Medulla oblongata (tissue), 1 donor: ENCODE results near the gene PRSS48.
A peak's percentile ranks its signal among the peaks of the same experiment; 100 is the strongest.
"Not testable (repeated sequence)": the region's sequence is repeated elsewhere in the genome, so short reads cannot be mapped to it uniquely, and the experiment has no call there.

ENCODE experiments used
- DNase-seq: peaks from one replicate; pipeline ENCODE4 v3.0.0-alpha.2; 2015; ENCODE audit errors: extremely low spot score

Gene PRSS48

DNA sequence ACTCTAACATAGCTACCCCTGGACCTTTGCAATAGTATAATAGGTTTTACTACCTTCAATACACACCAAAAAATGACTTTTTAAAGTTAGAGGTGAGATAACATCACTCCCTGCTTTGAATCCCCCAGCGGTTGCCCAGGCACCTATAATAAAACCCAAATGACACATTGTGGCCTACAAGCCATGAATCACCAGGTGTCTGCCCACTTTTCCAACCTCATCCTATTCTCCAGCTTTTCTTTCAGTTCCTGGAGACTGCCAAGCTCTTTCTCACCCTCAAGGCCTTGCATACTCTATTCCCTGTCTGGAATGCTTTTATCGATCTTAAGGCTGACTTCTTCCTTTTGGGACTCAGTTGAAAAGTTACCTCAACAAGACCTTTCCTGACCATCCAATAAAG, 16.4 kb upstream of the PRSS48 start:
- DNase-seq: no peak

DNA sequence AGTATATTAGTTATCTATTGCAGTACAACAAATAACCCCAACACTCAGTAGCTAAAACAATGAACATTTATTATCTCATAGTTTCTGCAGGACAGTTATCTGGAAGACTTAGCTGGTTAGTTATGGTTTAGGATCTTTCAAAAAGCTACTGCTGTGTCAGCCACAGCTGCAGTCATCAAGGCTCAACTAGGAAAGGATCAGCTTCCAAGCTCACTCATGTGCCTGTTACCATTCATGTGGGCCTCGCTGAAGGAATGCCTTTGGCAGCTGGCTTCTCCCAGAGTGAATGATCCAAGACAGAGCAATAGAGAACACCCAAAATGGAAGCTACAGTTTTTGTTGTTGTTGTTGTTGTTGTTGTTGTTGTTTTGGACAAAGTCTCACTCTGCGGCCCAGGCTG, 13.5 kb upstream of the PRSS48 start:
- DNase-seq: no peak

DNA sequence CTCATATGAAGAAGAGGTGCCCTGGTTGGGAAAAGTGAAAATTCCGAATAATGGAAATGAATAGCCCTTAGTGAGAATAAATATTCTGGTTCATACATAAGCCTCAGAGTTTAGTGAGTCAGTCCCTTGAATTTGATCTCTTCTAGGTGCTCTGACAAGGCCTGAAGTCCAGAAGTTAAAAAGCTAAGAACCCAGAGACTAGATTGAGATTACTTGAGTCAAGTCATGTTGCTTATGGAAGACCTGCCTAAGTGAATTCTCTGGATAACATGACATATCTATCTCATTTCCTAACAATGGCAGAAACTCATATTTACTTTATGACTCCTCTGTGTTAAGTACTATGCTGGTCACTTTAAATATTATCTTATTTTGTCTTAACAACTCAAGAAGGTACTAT, 10.5 kb upstream of the PRSS48 start:
- DNase-seq: no peak

DNA sequence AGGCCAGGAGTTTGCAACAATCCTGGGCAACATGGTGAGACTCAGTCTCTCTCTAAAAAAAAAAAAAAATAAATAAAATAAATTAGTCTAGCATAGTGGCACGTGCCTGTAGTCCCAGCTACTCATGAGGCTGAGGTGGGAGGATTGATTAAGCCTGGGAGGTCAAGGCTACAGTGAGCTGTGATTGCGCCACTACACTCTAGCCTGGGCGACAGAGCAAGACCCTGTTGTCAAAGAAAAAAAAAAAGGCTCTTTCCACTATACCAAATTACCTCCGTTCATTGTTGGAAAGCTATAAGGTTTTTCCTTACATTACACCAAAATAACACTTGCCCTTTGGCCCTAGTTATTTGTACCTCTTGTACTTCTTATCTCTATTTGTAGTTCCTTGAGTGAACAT, 9.9 kb upstream of the PRSS48 start:
- no peak for DNase-seq

DNA sequence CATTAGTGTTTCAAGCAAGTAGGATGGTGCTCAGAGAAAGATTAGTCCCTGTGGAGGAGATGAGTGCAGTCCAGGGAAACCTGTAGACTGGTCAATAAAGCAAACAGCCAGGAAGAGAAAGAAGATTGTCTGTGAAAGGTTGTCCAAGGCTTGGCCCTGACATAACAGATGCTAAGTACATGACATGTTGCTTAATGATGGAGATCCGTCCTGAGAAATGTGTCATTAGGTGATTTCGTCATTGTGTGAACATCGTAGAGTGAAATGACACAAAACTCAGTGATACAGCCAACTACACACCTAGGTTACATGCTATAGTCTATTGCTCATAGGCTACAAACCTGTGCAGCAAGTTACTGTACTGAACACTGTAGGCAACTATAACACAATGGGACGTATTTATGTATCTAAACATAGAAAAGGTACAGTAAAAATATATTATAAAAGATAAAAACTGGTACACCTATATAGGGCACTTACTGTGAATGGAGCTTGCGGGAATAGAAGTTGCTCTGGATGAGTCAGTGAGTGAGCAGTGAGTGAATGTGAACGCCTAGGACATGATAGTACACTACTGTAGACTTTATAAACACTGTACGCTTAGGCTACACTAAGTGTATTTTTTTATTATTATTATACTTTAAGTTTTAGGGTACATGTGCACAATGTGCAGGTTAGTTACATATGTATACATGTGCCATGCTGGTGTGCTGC, 9.0 kb upstream of the PRSS48 start:
- no peak for DNase-seq

DNA sequence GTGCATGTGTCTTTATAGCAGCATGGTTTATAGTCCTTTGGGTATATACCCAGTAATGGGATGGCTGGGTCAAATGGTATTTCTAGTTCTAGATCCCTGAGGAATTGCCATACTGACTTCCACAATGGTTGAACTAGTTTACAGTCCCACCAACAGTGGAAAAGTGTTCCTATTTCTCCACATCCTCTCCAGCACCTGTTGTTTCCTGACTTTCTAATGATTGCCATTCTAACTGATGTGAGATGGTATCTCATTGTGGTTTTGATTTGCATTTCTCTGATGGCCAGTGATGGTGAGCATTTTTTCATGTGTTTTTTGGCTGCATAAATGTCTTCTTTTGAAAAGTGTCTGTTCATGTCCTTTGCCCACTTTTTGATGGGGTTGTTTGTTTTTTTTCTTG, 8.1 kb upstream of the PRSS48 start:
- not testable (repeated sequence) for DNase-seq

DNA sequence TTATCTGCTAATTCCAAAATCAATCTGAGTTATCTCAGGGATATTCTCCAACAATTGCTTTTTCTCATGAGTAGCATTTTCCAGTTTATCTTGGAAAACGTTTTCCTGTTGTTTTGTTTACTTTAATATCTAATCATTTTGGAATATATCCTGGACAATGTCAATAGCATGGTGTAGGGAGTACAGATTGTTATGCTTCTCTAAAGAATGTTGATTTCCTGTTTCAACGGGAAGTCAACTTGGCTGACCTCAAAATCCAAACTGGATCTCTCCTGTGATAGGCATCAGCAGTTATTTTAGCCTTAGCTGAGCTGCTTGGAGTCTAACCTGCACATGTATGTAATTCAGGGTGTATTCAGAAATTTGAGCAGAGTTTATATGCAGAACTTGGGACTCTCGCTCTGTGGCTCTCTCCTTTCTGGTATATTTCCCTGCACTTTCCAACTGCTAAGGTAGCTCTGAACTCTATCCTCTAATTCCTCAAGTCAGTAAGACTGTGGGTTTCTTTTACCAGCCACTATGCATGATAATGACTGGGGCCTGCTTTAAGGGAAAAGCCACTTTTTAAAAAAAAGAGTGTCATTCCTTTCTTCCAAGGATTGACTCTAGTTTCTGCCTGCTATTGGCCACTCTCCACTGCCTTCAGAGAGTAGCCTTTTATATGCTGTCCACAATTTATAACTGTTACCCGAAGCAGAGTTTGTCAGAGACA, 7.7 kb downstream of the PRSS48 start:
- DNase-seq: no peak

DNA sequence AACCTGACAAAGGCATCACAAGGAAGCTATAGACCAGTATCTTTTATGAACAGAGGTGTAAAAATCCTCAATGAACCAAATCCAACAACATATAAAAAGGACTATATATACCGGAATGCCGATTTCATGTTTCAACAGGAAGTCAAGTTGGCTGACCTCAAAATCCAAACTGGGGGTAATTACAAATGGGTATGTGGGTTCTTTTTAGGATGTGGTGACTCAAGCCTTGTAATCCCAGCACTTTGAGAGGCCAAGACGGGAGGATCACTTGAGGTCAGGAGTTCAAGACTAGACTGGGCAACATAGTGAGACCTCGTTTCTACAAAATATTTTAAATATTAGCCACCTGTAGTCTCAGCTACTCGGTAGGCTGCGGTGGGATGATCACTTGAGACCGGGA, 10.4 kb downstream of the PRSS48 start:
- DNase-seq: no peak

DNA sequence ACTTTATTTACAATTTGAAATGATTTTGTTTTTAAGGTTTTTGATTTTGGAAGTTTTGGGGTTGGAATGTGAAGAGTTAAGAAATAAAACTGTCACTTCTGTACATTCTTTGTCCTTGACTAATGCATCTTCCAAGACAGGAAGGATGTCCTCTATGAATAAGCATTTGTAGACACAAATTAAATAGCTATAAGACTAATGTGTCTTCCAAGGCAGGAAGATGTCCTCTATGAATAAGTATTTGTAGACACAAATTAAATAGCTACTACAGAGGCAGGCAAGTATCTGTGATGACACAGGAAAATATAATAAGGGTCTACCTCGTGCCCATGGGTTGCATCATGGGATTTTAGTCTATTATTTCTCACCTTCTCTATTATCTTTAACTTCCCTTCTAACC, 14.5 kb downstream of the PRSS48 start:
- DNase-seq: no peak

DNA sequence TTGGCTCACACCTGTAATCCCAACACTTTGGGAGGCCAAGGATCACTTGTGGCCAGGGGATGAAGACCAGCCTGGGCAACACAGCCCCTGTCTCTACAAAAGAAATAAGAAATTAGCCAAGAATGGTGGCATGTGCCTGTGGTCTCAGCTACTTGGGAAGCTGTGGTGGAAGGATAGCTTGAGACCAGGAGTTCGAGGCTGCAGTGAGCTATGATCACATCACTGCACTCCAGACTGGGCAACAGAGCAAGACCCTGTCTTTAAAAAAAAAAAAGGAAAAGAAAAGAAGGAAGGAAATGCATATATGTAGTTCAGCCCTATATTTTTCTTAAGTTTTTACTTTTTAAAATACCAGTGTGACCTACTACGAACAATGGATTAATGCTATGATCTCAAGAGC, 15.1 kb downstream of the PRSS48 start:
- DNase-seq: no peak

DNA sequence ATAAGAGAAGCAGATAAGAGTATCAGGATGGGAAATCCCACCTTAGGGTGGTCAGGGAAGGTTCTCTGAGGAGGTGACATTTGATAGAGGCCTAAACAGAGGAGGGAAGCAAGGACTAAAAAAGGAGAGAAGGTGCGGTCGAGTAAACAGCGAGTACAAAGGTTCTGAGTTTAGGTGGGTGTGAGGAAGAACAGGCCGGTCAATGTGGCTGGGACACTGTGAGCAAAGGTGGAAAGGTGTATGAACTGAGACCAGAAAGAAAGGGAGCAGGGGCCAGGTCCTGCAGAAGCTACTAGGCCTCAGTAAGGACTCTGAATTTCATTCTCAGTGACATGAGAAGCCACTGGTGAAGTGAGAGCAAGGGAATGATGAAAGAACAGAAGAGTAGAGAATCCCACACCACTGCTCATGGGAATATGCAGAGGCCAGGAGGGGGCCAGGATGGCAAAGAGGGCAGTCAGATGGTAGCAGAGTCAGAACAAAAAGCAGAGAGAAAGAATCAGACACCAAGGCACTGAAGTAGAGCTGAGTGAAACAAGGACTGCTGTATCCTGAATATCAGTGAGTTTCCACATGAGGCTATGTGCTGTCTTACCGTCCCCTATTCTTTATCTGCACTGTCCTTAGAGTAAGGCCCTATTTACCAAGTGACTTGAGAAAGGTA, 18.0 kb downstream of the PRSS48 start:
- DNase-seq: no peak

DNA sequence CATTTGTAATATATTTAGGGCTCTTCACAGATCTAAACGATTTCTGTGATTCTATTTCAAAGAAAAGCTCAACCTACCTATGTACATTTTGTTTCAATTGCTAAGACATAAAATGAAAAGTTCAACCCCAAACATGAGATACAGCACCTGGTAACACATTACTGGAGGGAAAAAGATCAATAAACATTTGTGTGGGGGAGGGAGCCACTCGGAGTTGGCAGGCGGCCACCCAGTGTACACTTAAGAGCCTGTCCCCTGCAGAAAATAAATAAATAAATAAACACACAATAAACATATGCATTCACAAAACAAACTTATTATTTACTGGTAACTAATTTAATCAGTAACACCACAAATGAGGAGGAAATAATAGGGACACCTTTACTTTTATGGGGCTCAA, 19.3 kb downstream of the PRSS48 start:
- no peak for DNase-seq

DNA sequence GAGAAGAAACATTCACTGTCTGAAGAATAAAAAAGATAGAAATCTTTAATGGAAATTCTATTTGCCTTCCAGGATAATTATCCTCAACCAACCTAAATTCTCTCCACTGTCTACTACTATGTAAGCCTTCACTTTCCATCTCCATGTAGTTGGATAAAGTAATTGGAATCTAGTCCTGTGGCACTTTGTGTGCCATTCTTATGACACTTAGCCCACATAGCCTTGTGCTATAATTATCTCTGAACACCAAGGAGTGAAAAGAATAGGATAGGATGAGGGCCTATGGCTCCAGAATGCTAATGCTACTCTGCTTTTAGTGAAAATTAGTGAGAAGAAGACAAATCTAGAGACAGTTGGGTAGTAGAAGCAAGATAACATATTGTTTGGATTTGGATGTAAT, 20.2 kb downstream of the PRSS48 start:
- DNase-seq: no peak

DNA sequence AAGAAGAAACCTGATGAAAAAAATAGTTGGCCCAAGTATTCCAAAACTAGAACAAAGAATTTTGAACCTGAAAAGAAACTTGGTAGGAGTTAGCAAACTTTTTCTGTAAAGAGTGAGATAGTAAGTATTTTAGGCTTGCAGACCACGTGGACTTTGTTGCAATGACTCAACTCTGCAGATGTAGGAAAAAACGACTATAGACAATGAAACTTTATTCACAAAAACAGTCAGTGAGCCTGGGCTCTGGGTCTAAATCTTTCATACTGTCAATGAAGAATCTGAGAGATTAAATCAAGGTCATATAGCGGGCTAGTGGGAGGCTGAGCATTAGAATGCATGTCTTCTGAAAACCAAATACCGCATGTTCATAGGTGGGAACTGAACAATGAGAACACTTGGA, 25.5 kb downstream of the PRSS48 start:
- peak; percentile 48 for DNase-seq

DNA sequence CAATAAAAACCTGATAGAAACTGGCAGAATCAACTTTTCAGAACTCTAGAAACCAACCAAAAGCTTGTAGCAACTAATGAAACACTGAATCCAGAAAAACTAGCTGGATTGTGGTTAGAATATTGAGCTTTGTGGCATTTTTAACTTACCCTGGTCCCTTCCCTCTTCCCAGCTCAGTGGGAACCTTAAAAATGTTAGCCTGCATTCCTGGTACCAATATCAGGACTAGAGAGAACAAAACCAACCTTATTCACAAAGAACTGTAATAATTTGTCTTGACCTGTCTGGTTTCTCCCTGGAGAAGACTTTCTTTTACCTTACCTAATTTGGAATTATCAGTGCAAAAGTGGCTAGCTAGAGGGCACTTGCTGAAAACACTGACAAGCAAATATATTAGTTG, 27.3 kb downstream of the PRSS48 start:
- no peak for DNase-seq

DNA sequence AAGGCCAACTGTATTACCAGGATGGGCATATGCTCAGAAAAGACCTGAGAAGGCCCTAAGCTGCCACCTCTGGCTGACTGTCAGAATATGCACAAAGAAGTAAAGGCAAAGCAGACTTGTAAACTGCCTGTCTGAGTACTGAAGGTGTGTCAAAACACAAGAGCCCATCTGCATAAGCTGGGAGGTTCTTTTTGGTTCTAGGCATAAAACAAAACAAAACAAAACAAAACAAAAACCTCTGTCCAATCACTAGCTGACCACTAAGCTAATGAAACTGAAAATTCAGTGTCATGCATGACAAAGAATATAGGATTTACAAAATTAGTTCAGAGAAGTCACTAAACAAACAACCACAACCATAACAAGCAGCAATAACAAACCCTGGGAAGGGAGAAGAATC, 27.8 kb downstream of the PRSS48 start:
- DNase-seq: no peak

DNA sequence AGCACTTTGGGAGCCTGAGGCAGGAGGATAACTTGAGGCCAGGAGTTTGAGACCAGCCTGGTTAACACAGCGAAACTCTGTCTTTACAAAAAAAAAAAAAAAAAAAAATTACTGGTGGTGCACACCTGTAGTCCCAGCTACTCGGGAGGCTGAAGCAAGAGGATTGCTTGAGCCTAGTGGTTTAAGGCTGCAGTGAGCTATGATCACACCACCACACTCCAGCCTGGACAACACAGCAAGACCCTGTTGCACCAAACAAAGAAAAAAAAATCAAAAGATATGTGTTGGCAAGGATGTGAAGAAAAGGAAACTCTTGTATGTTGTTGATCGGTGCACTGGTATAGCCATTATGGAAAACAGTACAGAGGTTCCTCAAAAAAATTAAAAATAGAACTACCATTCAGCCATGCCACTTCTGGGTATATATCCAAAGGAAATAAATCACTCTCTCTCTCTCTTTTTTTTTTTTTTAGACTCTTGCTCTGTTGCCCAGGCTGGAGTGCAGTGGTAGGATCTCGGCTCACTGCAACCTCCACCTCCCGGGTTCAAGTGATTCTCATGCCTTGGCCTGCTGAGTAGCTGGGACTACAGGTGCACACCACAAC, 33.3 kb downstream of the PRSS48 start:
- DNase-seq: no peak

DNA sequence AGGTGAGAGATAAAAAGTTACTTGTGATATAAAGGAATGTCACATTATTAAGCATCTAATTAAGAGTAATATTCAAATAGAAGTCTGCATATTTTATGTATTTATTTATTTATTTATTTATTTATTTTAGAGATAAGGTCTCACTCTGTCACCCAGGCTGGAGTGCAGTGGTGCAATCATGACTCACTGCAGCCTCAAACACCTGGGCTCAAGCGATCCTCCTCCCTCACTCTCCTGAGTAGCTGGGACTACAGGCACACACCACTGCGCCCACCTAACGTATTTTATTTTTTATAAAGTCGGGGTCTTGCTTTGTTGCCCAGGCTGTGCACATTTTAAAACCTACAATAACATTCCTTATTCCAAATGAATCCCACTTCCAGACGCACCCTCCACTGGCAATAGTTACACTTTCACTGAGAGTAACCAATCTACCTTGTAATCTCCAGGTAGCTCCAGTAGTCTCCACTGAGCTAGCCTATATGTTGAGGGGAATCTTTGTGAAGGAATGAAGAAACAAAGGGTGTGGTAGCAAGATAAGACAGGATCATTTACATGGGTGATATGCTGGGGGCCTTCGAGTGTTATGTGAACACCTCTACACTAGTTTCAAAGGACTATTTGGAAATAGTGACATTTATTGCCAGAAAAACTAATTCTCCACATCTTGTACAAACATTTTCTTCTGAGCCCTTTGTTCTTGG, 36.5 kb downstream of the PRSS48 start:
- no peak for DNase-seq

DNA sequence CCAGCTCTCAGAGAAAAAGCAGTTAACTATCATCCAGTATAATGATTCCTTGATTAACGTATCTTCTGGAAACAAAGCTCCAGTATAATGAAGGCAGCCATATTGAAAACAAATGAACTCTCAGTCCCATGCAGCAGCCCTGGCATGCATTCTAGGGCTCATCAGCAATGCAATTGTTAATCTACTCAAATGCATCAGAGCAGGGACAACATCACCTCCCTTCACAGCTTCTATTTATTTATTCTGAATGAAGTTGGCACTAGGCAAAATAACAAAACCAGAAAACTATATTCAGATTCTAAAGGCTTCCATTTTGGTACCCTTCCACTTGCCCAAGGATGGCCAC, 37.0 kb downstream of the PRSS48 start:
- DNase-seq: peak; percentile 17

DNA sequence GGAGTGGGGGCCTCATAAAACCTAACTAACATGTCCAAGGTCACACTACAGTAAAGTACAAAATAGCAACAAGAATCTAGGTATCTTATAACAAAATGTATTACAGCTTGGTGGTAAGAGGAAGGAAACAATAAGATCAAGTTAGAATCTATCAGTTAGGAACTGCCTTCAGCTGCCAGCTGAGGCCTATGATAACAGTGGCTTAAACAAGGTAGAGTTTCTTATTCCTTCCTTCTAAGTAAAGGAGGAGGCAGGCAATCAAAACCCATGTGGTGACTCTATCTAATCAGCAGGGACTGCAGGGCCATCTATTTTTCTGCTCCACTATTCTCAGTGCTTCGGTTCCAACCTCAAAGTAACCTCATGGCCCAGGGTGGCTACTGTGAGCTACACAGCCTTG, 37.5 kb downstream of the PRSS48 start:
- no peak for DNase-seq

DNA sequence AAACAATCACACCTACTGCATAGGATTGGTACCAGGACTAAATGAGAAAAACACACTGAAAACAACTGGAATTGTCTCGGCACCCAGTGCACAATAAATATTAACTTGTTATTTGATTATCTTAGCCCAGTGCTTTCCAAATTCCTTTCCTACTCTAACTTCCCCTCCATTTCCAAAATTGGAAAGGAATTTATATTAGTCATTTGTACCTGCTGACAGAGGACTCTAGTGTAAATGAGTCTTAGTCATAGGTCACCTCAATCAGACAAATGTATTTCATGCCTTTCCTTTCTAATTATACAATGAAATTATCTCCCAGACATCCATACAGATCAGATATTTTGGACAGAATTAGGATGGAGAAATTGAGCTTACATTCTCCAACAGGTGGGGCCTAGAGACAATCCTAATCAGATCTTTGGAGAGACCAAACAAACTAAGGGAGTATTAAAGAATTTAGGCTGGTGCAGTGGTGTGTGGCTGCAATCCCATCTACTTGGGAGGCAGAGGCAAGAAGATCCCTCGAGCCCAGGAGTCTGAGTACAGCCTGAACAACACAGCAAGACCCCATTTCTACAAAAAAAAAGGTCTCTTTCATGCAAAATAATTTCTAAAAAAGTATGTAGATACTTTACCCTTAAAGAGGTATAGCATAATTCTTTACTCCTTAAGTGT, 38.4 kb downstream of the PRSS48 start:
- no peak for DNase-seq

DNA sequence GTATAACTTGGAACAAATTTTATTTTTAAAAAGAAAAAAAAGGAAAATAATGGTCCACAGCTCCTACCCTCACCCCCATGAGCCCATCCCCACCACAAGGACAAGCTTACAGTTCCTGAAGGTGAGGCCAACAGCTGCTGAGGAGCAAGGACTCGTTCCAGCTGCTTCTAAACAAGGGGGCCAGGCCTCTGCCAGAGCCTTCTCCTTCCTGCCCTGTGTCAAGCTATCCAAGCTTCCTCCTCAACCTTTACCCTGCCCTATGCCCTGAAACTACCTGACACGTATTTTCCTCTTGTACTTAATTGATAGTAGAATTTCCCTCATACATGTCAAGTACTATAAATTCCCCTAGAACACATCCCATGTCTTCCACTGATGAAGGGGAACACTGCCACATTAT, 39.7 kb downstream of the PRSS48 start:
- DNase-seq: no peak
